OCI-LY3 (cell line): ENCODE measurements around the gene MMEL1.

Experiments used
- EZH2phosphoT487 ChIP-seq: fragments of 200-600 bp; shearing (Covaris generic); IDR thresholded peaks from 2 replicates; pipeline ENCODE4 v1.6.1; 2018; ENCODE audit warnings: antibody characterized with exemption, mixed run types, low read depth
- TF ChIP-seq, protein P1 (sequence below): fragments of 200-600, 300-600 bp; sonication (generic); IDR thresholded peaks from 2 replicates; pipeline ENCODE4 v1.5.1; 2014; ENCODE audit warnings: antibody characterized with exemption, low read length, low read depth

DNA sequence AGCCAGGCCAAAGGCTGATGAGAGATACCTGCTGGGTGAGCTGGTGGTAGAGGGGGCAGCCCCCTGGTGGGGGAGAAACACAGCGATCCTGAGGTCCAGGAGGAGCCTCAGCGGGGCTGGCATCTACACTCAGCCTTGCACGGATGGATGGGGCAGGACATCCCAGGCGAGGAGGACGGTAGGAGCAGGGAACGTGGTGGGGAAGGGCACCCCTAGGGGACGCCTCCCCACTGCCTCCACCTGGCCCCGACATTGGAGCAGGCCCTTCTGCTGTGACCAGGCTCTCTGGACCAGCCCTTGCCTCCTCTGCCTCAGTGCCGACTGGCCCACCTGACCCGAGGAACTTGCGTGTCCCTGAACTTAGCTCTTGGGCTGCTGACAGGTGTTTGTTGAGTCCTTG is 6.4 kb upstream of the MMEL1 start:
- TF ChIP-seq EZH2phosphoT487, result no peak
- TF ChIP-seq, protein P1, sequence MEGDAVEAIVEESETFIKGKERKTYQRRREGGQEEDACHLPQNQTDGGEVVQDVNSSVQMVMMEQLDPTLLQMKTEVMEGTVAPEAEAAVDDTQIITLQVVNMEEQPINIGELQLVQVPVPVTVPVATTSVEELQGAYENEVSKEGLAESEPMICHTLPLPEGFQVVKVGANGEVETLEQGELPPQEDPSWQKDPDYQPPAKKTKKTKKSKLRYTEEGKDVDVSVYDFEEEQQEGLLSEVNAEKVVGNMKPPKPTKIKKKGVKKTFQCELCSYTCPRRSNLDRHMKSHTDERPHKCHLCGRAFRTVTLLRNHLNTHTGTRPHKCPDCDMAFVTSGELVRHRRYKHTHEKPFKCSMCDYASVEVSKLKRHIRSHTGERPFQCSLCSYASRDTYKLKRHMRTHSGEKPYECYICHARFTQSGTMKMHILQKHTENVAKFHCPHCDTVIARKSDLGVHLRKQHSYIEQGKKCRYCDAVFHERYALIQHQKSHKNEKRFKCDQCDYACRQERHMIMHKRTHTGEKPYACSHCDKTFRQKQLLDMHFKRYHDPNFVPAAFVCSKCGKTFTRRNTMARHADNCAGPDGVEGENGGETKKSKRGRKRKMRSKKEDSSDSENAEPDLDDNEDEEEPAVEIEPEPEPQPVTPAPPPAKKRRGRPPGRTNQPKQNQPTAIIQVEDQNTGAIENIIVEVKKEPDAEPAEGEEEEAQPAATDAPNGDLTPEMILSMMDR, result no peak
